PC-3 (cell line): ENCODE measurements around the gene CHST11. TPM values are rescaled to one million over a fixed set of nuclear protein-coding genes. Genes with fewer than 3 reads are reported as not detected.

Source experiments
- ATAC-seq: fragments of 200-7000 bp; cut with Tn5 transposase; 2 replicates; pipeline ENCODE4 v1.9.1; 2020; ENCODE audit warnings: mild to moderate bottlenecking, moderate library complexity
- BruUV-seq: library from RNA; stranded (reverse); fragments of 400-500 nt; replicated peaks from 2 replicates; lab custom pipeline; 2021; lab: Mats Ljungman, UMichigan
- CTCF ChIA-PET: fragments of 300-600 bp; sonication (Branson Sonifier 250); formaldehyde crosslinking; loops from one replicate; lab custom pipeline; 2022; ENCODE audit warnings: antibody characterized with exemption; lab: Charles Lee
- POLR2A ChIA-PET: fragments of 300-600 bp; sonication (Branson Sonifier 250); formaldehyde crosslinking; loops from one replicate; lab custom pipeline; 2022; ENCODE audit warnings: antibody characterized with exemption; ENCODE audit not compliant: unreplicated experiment; lab: Charles Lee
- DNase-seq: peaks from one replicate; pipeline ENCODE4 v3.0.0-alpha.2; 2015
- H2AFZ ChIP-seq: fragments of 300-600 bp; sonication (generic); 2 replicates; pipeline ENCODE4 v1.6.0; 2016; ENCODE audit warnings: antibody characterized with exemption, low read length
- H3F3A ChIP-seq: fragments of 300-600 bp; sonication (generic); one replicate; pipeline ENCODE4 v1.6.0; 2017; ENCODE audit warnings: antibody characterized with exemption, low read length, control low read depth, mild to moderate bottlenecking; ENCODE audit not compliant: unreplicated experiment
- H3K27ac ChIP-seq: fragments of 300-600 bp; sonication (generic); 2 replicates; pipeline ENCODE4 v1.5.1; 2016; ENCODE audit warnings: mild to moderate bottlenecking, low read length
- H3K27me3 ChIP-seq: fragments of 300-600 bp; sonication (generic); 2 replicates; pipeline ENCODE4 v1.6.1; 2016; ENCODE audit warnings: low read length, mixed read lengths
- H3K36me3 ChIP-seq: fragments of 300-600 bp; sonication (generic); 2 replicates; pipeline ENCODE4 v1.6.1; 2016; ENCODE audit warnings: low read depth, mixed run types, low read length, mixed read lengths
- H3K4me1 ChIP-seq: fragments of 300-600 bp; sonication (generic); 2 replicates; pipeline ENCODE4 v1.5.1; 2016; ENCODE audit warnings: low read length; ENCODE audit not compliant: insufficient read depth
- H3K4me2 ChIP-seq: fragments of 300-600 bp; sonication (generic); 2 replicates; pipeline ENCODE4 v1.6.0; 2016; ENCODE audit warnings: low read length
- H3K4me3 ChIP-seq: fragments of 300-600 bp; sonication (generic); 2 replicates; pipeline ENCODE4 v1.5.1; 2016; ENCODE audit warnings: mild to moderate bottlenecking, low read length, mixed read lengths
- H3K79me2 ChIP-seq: fragments of 300-600 bp; sonication (generic); 2 replicates; pipeline ENCODE4 v1.6.1; 2017; ENCODE audit warnings: low read length, mixed read lengths
- H3K9ac ChIP-seq: fragments of 300-600 bp; sonication (generic); 2 replicates; pipeline ENCODE4 v1.6.0; 2016; ENCODE audit warnings: mild to moderate bottlenecking, low read length
- H3K9me2 ChIP-seq: fragments of 300-600 bp; sonication (generic); replicated peaks from 2 replicates; pipeline ENCODE4 v1.6.1; 2016; ENCODE audit warnings: mixed run types, low read length, mixed read lengths
- H3K9me3 ChIP-seq: fragments of 300-600 bp; sonication (generic); 2 replicates; pipeline ENCODE4 v1.6.1; 2016; ENCODE audit warnings: low read length, mixed read lengths
- H4K20me1 ChIP-seq: fragments of 300-600 bp; sonication (generic); 2 replicates; pipeline ENCODE4 v1.6.1; 2016; ENCODE audit warnings: low read length, mixed read lengths
- EZH2 ChIP-seq: fragments of 300-600 bp; sonication (generic); IDR thresholded peaks from one replicate; pipeline ENCODE4 v1.6.1; 2017; ENCODE audit warnings: antibody characterized with exemption, mild to moderate bottlenecking, low read length; ENCODE audit not compliant: unreplicated experiment
- EZH2phosphoT487 ChIP-seq: fragments of 300-600 bp; sonication (generic); IDR thresholded peaks from 2 replicates; pipeline ENCODE4 v1.6.1; 2018; ENCODE audit warnings: mild to moderate bottlenecking, antibody characterized with exemption, low read length, borderline replicate concordance
- intact Hi-C: fragments of 100-400 bp; cut with micrococcal nuclease; formaldehyde crosslinking; loops from 2 replicates; pipeline ENCODE4 v1.9.0; 2023
- total RNA-seq: library from RNA; depleted of rRNA; stranded (reverse); fragments of >200 nt; gene quantifications from 2 replicates; pipeline ENCODE4 v1.2.3, GENCODE V29; 2014
- TF ChIP-seq, protein P1 (sequence below): fragments of 300-600 bp; sonication (generic); conservative IDR thresholded peaks from 2 replicates; pipeline ENCODE4 v1.5.1; 2017; ENCODE audit warnings: antibody characterized with exemption, low read depth, mild to moderate bottlenecking, low read length

The CHST11 gene
- total RNA-seq, 1 experiment from 2014 or later: 53.5 TPM

DNA sequence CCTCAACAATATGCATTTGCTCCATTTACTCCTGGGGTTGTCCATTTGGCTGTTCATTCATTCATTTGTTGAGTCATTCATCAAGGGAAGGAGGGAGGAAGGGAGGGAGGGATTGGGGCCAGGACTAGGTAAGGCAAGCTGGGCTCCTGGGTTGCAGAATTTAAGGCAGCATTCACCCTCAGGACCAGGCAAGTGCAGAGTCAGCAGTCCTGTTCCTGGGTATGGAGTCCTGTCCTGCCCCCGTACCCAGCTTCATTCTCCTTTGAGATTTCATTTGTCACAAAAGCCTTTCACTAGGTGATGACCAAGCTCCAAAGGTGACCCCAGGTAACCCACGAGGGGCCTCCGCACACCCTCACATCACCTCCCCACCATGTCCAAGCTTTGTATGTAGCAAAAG is 178.1 kb downstream of the CHST11 start:
- no peak overlapping the region for H3K4me3 ChIP-seq
- no peaks in the 10 kb centered on the region for H3K9me2 ChIP-seq
- H3K9ac ChIP-seq: no peak overlapping the region
- no TSS peak for BruUV-seq
- H3K27ac ChIP-seq: no peak overlapping the region
- ChIA-PET POLR2A (no interaction called here), CTCF (no interaction called here)
- no peaks in the 10 kb centered on the region for H3K27me3 ChIP-seq
- H2AFZ ChIP-seq: no peak overlapping the region
- no peaks in the 10 kb centered on the region for H3K36me3 ChIP-seq
- no peaks in the 10 kb centered on the region for H3F3A ChIP-seq
- no peaks in the 10 kb centered on the region for H3K4me1 ChIP-seq
- H4K20me1 ChIP-seq: no peaks in the 10 kb centered on the region
- intact Hi-C loops: no loop called here
- H3K4me2 ChIP-seq: no peak overlapping the region
- DNase-seq (no peak), ATAC-seq (no peak)
- no peaks in the 10 kb centered on the region for H3K79me2 ChIP-seq
- no peak for TF ChIP-seq EZH2
- no peaks in the 10 kb centered on the region for H3K9me3 ChIP-seq

DNA sequence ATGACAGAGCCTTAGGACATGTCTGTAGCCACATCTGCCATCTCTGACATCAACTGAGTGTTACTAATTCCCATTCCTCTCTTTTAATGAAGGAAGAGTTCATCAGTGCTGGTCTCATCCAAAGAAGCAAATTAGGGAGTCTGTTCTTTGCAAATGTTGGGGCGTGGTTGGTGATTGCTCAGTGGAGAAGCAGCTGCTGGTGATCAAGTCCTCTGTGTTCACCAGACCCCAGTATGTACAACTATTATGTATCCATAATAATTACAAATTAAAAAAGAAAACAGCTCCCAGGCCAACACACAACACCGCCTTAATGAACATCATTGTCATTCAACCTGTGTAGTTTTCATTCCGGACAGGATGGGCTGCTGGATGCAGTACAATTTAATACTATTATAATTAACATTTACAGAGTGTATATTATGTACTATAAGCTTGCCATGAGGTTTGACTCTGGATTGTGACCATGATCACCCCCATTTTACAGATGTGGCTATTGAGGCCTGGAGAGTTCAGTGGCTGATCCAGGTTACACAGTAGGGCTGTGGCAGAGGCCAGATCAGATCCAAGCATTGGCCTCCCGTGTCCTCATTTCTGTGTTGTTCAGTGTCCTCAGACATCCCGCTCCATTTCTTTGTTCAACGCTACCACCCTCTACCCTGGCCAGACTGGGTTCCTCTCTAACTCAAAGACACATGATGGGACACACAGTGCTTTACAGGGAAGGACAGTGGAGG is 179.0 kb downstream of the CHST11 start:
- CTCF ChIA-PET: no interaction called here
- H3K27me3 ChIP-seq: no peaks in the 10 kb centered on the region
- no peaks in the 10 kb centered on the region for H3K4me1 ChIP-seq
- H3K79me2 ChIP-seq: no peaks in the 10 kb centered on the region
- H3K9ac ChIP-seq: no peak overlapping the region
- H3K27ac ChIP-seq: no peak overlapping the region
- H3K9me2 ChIP-seq: no peaks in the 10 kb centered on the region
- no peaks in the 10 kb centered on the region for H3K9me3 ChIP-seq
- intact Hi-C loops: no loop called here
- no peaks in the 10 kb centered on the region for H4K20me1 ChIP-seq
- no peak for DNase-seq
- no peak overlapping the region for H2AFZ ChIP-seq
- ATAC-seq: no peak
- peaks cover 5% of the 10 kb centered on the region; the same call in 1 of the 2 replicates for H3K36me3 ChIP-seq
- no peaks in the 10 kb centered on the region for H3F3A ChIP-seq
- BruUV-seq: no TSS peak
- TF ChIP-seq, protein P1, sequence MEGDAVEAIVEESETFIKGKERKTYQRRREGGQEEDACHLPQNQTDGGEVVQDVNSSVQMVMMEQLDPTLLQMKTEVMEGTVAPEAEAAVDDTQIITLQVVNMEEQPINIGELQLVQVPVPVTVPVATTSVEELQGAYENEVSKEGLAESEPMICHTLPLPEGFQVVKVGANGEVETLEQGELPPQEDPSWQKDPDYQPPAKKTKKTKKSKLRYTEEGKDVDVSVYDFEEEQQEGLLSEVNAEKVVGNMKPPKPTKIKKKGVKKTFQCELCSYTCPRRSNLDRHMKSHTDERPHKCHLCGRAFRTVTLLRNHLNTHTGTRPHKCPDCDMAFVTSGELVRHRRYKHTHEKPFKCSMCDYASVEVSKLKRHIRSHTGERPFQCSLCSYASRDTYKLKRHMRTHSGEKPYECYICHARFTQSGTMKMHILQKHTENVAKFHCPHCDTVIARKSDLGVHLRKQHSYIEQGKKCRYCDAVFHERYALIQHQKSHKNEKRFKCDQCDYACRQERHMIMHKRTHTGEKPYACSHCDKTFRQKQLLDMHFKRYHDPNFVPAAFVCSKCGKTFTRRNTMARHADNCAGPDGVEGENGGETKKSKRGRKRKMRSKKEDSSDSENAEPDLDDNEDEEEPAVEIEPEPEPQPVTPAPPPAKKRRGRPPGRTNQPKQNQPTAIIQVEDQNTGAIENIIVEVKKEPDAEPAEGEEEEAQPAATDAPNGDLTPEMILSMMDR: no peak
- no peak for TF ChIP-seq EZH2
- TF ChIP-seq EZH2phosphoT487: no peak
- H3K4me3 ChIP-seq: no peak overlapping the region
- POLR2A ChIA-PET: no interaction called here
- H3K4me2 ChIP-seq: no peak overlapping the region

DNA sequence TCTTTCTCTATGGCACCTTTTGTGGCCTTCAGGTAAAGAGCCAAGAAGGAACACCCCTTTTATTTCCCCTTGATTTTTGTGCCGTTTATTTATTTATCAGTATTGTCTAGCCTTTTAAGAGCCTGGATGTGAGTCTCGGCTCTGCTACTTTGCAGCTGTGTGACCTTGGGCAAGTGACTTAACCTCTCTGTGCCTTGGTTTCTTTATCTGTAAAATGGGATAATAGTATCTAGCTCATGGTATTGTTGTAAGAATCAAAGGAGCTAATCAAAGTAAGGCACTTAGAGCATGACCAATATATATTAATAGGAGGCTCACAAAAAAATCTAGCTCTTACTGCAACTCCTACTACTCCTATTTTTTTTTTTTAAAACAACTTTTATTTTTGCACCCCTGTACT is 179.7 kb downstream of the CHST11 start:
- Histone ChIP-seq H3K4me3 (no peak overlapping the region), H3K79me2 (no peaks in the 10 kb centered on the region), H3K27me3 (no peaks in the 10 kb centered on the region), H2AFZ (no peak overlapping the region), H3F3A (no peaks in the 10 kb centered on the region), H3K9me2 (no peaks in the 10 kb centered on the region), H3K4me1 (no peaks in the 10 kb centered on the region), H3K9me3 (no peaks in the 10 kb centered on the region), H3K4me2 (no peak overlapping the region), H3K27ac (no peak overlapping the region), H4K20me1 (no peaks in the 10 kb centered on the region), H3K9ac (no peak overlapping the region), H3K36me3 (peaks cover 5% of the 10 kb centered on the region; the same call in 1 of the 2 replicates)
- intact Hi-C loops: no loop called here
- no TSS peak for BruUV-seq
- ChIA-PET CTCF (no interaction called here), POLR2A (no interaction called here)
- DNase-seq (no peak), ATAC-seq (no peak)
- no peak for TF ChIP-seq EZH2
